Midbrain (tissue), 1 donor: ENCODE data around the gene RHOXF2B.
"Not testable (repeated sequence)": the region's sequence is repeated elsewhere in the genome, so short reads cannot be mapped to it uniquely, and the experiment has no call there.

Experiments
- DNase-seq: peaks from one replicate; lab custom pipeline; 2025; lab: John Stamatoyannopoulos, UW

Gene RHOXF2B

GRCh38 chrX:120077590-120077989 lies at the start of gene RHOXF2B:
Gene RHOXF2B (minus strand): TSS chrX:120077690. CDS start chrX:120077552, 138 bp downstream.
- DNase-seq: not testable (repeated sequence)

GRCh38 chrX:120125444-120125843 lies 48.0 kb upstream of the RHOXF2B start:
- no peak for DNase-seq

GRCh38 chrX:120120223-120120622 lies 42.7 kb upstream of the RHOXF2B start:
- DNase-seq: no peak

- no peak for DNase-seq
Measured at GRCh38 chrX:120115438-120115963, 38.0 kb upstream of the RHOXF2B start, which contains the start of gene RHOXF1. Gene RHOXF1 (minus strand): TSS chrX:120115913. CDS start chrX:120115862, 51 bp downstream.

- no peak for DNase-seq
Measured at GRCh38 chrX:120111611-120112010, 34.1 kb upstream of the RHOXF2B start.

- no peak for DNase-seq
Measured at GRCh38 chrX:120109378-120109777, 31.9 kb upstream of the RHOXF2B start.

- not testable (repeated sequence) for DNase-seq
Measured at GRCh38 chrX:120104707-120105106, 27.2 kb upstream of the RHOXF2B start.

- DNase-seq: not testable (repeated sequence)
Measured at GRCh38 chrX:120101057-120101456, 23.6 kb upstream of the RHOXF2B start.

GRCh38 chrX:120090208-120090607 lies 12.7 kb upstream of the RHOXF2B start:
- DNase-seq: no peak

GRCh38 chrX:120087289-120088017 lies 10.0 kb upstream of the RHOXF2B start:
- DNase-seq: no peak

GRCh38 chrX:120085553-120086185 lies 8.2 kb upstream of the RHOXF2B start:
- not testable (repeated sequence) for DNase-seq

GRCh38 chrX:120066169-120066568 lies 11.3 kb downstream of the RHOXF2B start:
- DNase-seq: not testable (repeated sequence)

- DNase-seq: not testable (repeated sequence)
Measured at GRCh38 chrX:120042712-120043111, 34.8 kb downstream of the RHOXF2B start.

- not testable (repeated sequence) for DNase-seq
Measured at GRCh38 chrX:120042247-120042646, 35.2 kb downstream of the RHOXF2B start.

- not testable (repeated sequence) for DNase-seq
Measured at GRCh38 chrX:120040176-120040575, 37.3 kb downstream of the RHOXF2B start.

GRCh38 chrX:120039087-120039733 lies 38.3 kb downstream of the RHOXF2B start:
- DNase-seq: not testable (repeated sequence)

GRCh38 chrX:120036704-120037103 lies 40.8 kb downstream of the RHOXF2B start:
- DNase-seq: no peak

GRCh38 chrX:120035522-120036309 lies 41.8 kb downstream of the RHOXF2B start:
- peak; percentile 1 for DNase-seq

- no peak for DNase-seq
Measured at GRCh38 chrX:120029354-120029753, 48.1 kb downstream of the RHOXF2B start.

- DNase-seq: no peak
Measured at GRCh38 chrX:120023259-120023658, 54.2 kb downstream of the RHOXF2B start.

- DNase-seq: no peak
Measured at GRCh38 chrX:120022763-120023162, 54.7 kb downstream of the RHOXF2B start.
